PC-9 (cell line): ENCODE data around the gene TAS1R1. TPM values are rescaled to one million over a fixed set of nuclear protein-coding genes. Genes with fewer than 3 reads are reported as not detected.

Experiments
- BruUV-seq: library from RNA; stranded (reverse); fragments of 400-500 nt; replicated peaks from 2 replicates; lab custom pipeline; 2021; lab: Mats Ljungman, UMichigan
- CTCF ChIA-PET: fragments of 300-600 bp; sonication (Branson Sonifier 250); formaldehyde crosslinking; loops from one replicate; lab custom pipeline; 2022; ENCODE audit warnings: antibody characterized with exemption; lab: Charles Lee
- POLR2A ChIA-PET: fragments of 300-600 bp; sonication (Branson Sonifier 250); formaldehyde crosslinking; loops from one replicate; lab custom pipeline; 2022; ENCODE audit warnings: antibody characterized with exemption; ENCODE audit not compliant: unreplicated experiment; lab: Charles Lee
- DNase-seq, 2 experiments: peaks; one replicate each; pipeline versions ENCODE4 v3.0.0 to v3.0.0-alpha.2; 2015 to 2022; ENCODE audit warnings: mixed read lengths in 1 of 2
- H2AFZ ChIP-seq: fragments of 200-600 bp; sonication (generic); 2 replicates; pipeline ENCODE4 v1.8.1; 2017; ENCODE audit warnings: antibody characterized with exemption
- H3F3A ChIP-seq: fragments of 200-600 bp; sonication (generic); 2 replicates; pipeline ENCODE4 v1.8.1; 2017; ENCODE audit warnings: antibody characterized with exemption, mild to moderate bottlenecking, low read depth; ENCODE audit not compliant: insufficient read depth
- H3K27ac ChIP-seq: fragments of 200-600 bp; sonication (generic); 2 replicates; pipeline ENCODE4 v1.6.1; 2016; ENCODE audit warnings: mixed run types
- H3K27me3 ChIP-seq: fragments of 200-600 bp; sonication (generic); 2 replicates; pipeline ENCODE4 v1.6.1; 2016; ENCODE audit warnings: low read depth, mixed run types; ENCODE audit not compliant: insufficient read depth
- H3K36me3 ChIP-seq: fragments of 200-600 bp; sonication (generic); 2 replicates; pipeline ENCODE4 v1.6.1; 2016; ENCODE audit warnings: low read depth, mixed run types
- H3K4me1 ChIP-seq: fragments of 200-600 bp; sonication (generic); replicated peaks from 2 replicates; pipeline ENCODE4 v1.6.1; 2016; ENCODE audit warnings: mixed run types; ENCODE audit not compliant: insufficient read depth
- H3K4me2 ChIP-seq: fragments of 200-600 bp; sonication (generic); 2 replicates; pipeline ENCODE4 v1.6.1; 2017; ENCODE audit warnings: mixed run types
- H3K4me3 ChIP-seq: fragments of 200-600 bp; sonication (generic); 2 replicates; pipeline ENCODE4 v1.6.1; 2016; ENCODE audit warnings: mixed run types
- H3K79me2 ChIP-seq: fragments of 200-600 bp; sonication (generic); 2 replicates; pipeline ENCODE4 v1.6.1; 2017; ENCODE audit warnings: low read depth, mixed run types
- H3K9me2 ChIP-seq: fragments of 200-600 bp; sonication (generic); 2 replicates; pipeline ENCODE4 v1.8.1; 2017; ENCODE audit warnings: mild to moderate bottlenecking; ENCODE audit not compliant: insufficient read depth
- H3K9me3 ChIP-seq: fragments of 200-600 bp; sonication (generic); 2 replicates; pipeline ENCODE4 v1.8.1; 2016; ENCODE audit warnings: low read depth; ENCODE audit not compliant: insufficient read depth
- H4K20me1 ChIP-seq: fragments of 200-600 bp; sonication (generic); 2 replicates; pipeline ENCODE4 v1.8.1; 2017; ENCODE audit not compliant: insufficient read depth
- EZH2 ChIP-seq: fragments of 200-600 bp; sonication (generic); IDR thresholded peaks from 2 replicates; pipeline ENCODE4 v1.8.0; 2017; ENCODE audit warnings: antibody characterized with exemption, low read depth
- intact Hi-C: fragments of 100-400 bp; cut with micrococcal nuclease; formaldehyde crosslinking; loops from one replicate; pipeline ENCODE4 v1.10.0; 2022; ENCODE audit not compliant: unreplicated experiment
- total RNA-seq: library from RNA; stranded (reverse); gene quantifications from 2 replicates; pipeline ENCODE4 v1.2.3, GENCODE V29; 2021
- TF ChIP-seq, protein P1 (sequence below): fragments of 200-600 bp; sonication (generic); conservative IDR thresholded peaks from 2 replicates; pipeline ENCODE4 v1.6.1; 2017; ENCODE audit warnings: mixed run types, antibody characterized with exemption, mild to moderate bottlenecking, moderate library complexity

The TAS1R1 gene
- total RNA-seq, 1 experiment from 2014 or later = not detected

DNA sequence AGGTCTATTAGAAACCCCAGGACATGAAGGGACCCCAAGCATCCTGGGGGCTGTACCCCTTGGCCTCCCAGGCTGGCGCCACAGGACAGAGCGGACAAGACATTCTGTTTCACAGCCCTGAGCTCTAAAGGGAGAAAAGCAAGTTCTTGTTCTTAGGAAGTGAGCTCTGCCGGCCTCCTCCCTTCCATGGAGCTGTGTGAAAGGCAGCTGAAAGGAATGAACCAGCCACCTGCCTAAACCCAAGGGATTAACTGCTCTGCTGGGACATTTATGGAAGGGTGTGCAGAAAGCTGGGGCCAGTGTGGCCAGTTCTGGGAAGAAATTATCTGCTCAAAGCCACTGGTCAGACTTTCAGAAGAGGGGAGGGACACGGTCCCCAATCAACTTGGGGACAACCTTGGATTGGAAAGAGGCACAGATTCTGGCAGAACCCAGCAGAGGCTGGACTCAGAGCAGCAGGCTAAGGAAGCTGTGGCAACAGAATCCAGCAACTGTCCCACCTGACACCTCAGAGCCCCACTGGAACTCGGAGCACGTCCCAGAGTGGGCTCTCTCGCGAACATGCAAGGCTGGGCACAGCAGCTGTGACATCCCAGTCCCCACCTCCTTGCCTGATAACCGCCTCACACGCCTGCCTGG is 45.4 kb downstream of the TAS1R1 start:
- Histone ChIP-seq H3K36me3 (no peaks in the 10 kb centered on the region), H3K9me3 (no peaks in the 10 kb centered on the region), H3K4me2 (peak overlapping the region; percentile 99), H3K4me1 (no peaks in the 10 kb centered on the region), H3K27me3 (no peaks in the 10 kb centered on the region), H4K20me1 (no peaks in the 10 kb centered on the region; the same call in 1 of the 2 replicates), H3K27ac (peak overlapping the region; percentile 84), H3K79me2 (peaks cover 52% of the 10 kb centered on the region), H2AFZ (peak overlapping the region; percentile 86), H3K9me2 (no peaks in the 10 kb centered on the region), H3F3A (peaks cover 2% of the 10 kb centered on the region; the same call in 1 of the 2 replicates), H3K4me3 (peak overlapping the region; percentile 86)
- intact Hi-C loops = loop anchor here (1.0 to 5.0 kb wide), 3 partner anchors 13 to 108 kb away; partner anchors contain the start of genes NOL9, PHF13 and PLEKHG5
- TSS peak; percentile 59 for BruUV-seq
- TF ChIP-seq, protein P1, sequence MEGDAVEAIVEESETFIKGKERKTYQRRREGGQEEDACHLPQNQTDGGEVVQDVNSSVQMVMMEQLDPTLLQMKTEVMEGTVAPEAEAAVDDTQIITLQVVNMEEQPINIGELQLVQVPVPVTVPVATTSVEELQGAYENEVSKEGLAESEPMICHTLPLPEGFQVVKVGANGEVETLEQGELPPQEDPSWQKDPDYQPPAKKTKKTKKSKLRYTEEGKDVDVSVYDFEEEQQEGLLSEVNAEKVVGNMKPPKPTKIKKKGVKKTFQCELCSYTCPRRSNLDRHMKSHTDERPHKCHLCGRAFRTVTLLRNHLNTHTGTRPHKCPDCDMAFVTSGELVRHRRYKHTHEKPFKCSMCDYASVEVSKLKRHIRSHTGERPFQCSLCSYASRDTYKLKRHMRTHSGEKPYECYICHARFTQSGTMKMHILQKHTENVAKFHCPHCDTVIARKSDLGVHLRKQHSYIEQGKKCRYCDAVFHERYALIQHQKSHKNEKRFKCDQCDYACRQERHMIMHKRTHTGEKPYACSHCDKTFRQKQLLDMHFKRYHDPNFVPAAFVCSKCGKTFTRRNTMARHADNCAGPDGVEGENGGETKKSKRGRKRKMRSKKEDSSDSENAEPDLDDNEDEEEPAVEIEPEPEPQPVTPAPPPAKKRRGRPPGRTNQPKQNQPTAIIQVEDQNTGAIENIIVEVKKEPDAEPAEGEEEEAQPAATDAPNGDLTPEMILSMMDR = no peak
- no peak for TF ChIP-seq EZH2
- ChIA-PET POLR2A (interaction anchor here (0.6 to 1.0 kb wide), 3 partner anchors 22 to 1311 kb away, joined by 3 to 12 read pairs (median 3); no protein-coding TSS in a partner anchor), CTCF (interaction anchor here (0.6 to 1.4 kb wide), 3 partner anchors 30 to 177 kb away, joined by 3 read pairs; partner anchors contain the start of gene NOL9)
- DNase-seq = peak in 1 of 2 experiments; percentile 17

DNA sequence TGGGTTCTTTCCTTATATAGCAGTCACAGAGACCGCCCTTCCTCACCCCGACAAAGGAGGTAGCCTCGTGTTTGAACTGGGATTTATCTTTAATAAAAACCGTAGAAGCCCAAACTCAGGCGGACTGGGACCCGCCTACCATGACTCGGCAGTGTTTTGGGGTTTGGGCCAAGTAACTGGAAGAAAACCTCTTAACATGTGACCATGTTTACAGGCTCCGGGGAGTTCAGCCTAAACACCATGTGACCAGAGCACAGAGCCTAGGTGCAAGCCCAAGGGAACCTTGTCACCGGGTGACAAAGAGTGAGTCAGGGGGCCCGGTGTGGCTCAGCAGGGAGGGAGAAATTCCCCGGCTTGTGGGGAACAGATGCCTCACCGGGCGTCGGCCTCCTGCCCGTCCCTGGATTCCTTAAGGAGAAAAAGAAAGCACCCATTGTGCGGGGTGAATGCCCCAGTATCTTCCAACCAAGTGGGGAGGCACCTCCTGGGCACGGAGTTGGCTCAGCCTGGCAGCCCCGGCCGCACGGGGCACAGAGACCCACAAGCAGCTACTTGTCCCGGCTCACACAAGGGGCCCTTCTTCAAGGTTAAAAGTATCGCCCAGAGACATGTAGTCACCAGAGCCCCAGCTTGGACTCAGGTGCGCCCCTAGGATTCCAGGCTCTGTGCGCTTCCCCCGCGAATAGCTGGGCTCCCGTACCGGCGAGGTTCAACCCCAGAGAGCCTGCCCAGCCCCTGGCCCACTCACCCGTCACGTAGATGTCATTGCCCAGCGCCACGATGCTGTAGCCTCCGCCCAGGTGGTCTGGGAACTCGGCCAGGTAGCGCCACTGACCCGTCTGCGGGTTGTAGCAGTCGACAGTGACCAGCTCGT is 46.2 kb downstream of the TAS1R1 start:
- H3K9me2 ChIP-seq = no peaks in the 10 kb centered on the region
- peak; percentile 79 to 90 for DNase-seq
- POLR2A ChIA-PET = interaction anchor here (0.6 kb wide), 1 partner anchor 111 kb away, joined by 4 read pairs; no protein-coding TSS in a partner anchor
- no peaks in the 10 kb centered on the region for H3K4me1 ChIP-seq
- no peaks in the 10 kb centered on the region; the same call in 1 of the 2 replicates for H4K20me1 ChIP-seq
- intact Hi-C loops = loop anchor here (1.0 to 5.0 kb wide), 3 partner anchors 12 to 109 kb away; partner anchors contain the start of genes NOL9, PHF13 and PLEKHG5
- no peaks in the 10 kb centered on the region for H3K9me3 ChIP-seq
- CTCF ChIA-PET = interaction anchor here (1.4 kb wide), 1 partner anchor 178 kb away, joined by 3 read pairs; no protein-coding TSS in a partner anchor
- BruUV-seq = TSS peak; percentile 29
- peak overlapping the region; percentile 86 for H2AFZ ChIP-seq
- H3K4me3 ChIP-seq = peak overlapping the region; percentile 86
- TF ChIP-seq, protein P1 = no peak
- TF ChIP-seq EZH2 = no peak
- H3K27me3 ChIP-seq = no peaks in the 10 kb centered on the region
- H3K79me2 ChIP-seq = peaks cover 49% of the 10 kb centered on the region
- H3F3A ChIP-seq = peaks cover 2% of the 10 kb centered on the region; the same call in 1 of the 2 replicates
- H3K27ac ChIP-seq = peak overlapping the region; percentile 84
- peak overlapping the region; percentile 99 for H3K4me2 ChIP-seq
- no peaks in the 10 kb centered on the region for H3K36me3 ChIP-seq
